Stimulated activated CD4-positive, alpha-beta T cell treated with anti-CD3 and anti-CD28 coated beads, TNF-alpha, amount 100 ng/mL, for 48 hours (primary cell): ENCODE data around the gene NEK1.
"Not testable (repeated sequence)": the region's sequence is repeated elsewhere in the genome, so short reads cannot be mapped to it uniquely, and the experiment has no call there.

Experiments
- DNase-seq, 3 donors: peaks; one replicate each; pipeline ENCODE4 v3.0.0-alpha.2; 2020; ENCODE audit warnings: low read depth in 3 of 3

NEK1 gene

DNA sequence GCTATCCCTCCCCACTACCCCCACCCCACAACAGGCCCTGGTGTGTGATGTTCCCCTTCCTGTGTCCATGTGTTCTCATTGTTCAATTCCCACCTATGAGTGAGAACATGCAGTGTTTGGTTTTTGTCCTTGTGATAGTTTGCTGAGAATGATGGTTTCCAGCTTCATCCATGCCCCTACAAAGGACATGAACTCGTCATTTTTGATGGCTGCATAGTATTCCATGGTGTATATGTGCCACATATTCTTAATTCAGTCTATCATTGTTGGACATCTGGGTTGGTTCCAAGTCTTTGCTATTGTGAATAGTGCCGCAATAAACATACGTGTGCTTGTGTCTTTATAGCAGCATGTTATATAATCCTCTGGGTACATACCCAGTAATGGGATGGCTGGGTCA, 118.1 kb downstream of the NEK1 start:
- DNase-seq, result not testable (repeated sequence)

DNA sequence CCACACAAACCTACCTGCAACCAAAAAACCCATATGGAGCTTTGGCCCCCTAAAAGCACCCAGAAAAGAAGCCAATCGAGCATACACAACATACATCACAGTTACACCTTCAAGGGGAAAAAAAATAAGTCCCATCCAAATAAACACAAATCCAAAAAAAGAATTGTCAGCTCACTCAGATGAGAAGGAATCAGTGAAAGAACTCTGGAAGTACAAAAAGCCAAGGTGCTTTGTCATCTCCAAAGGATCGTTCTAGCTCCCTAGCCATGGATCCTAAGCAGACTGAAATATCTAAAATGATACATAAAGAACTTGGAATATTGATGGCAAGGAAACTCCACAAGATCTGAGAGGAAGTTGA, 119.2 kb downstream of the NEK1 start:
- DNase-seq, result no peak

DNA sequence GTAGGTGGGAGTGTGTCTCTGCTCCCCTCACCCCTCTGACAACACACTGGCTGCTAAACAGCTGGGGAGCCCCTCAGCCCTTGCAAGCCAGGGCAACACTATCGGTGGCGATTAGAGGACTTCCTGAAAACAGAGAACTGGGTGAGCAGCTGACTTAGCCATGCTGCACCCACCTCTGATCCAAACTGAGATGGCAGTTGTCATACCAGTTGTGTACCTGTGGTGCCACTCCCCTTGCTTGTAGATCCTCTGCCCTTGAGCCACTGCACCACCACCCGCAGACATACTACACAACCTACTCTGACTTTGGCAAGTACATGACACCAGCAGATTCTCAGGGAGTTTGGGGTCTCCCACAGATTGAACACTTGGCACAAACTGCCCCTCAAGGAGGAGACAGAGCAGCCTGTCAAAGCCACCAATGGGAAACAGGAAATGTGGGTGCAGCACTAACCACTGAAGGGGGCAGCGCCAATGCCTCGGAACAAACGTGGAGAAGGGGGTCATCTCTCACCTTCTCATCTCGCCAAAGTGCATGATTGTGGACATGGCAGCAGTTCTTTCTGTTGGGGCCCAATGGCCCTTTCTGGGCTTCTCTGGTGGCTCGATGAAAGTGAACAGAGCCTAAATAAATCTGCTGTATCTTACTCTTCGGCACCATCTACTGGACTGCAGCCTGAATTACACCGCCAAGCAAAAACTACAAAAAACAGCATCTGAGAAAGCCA, 119.8 kb downstream of the NEK1 start:
- DNase-seq, result peak in 2 of 3 donors; percentile 2 to 9

DNA sequence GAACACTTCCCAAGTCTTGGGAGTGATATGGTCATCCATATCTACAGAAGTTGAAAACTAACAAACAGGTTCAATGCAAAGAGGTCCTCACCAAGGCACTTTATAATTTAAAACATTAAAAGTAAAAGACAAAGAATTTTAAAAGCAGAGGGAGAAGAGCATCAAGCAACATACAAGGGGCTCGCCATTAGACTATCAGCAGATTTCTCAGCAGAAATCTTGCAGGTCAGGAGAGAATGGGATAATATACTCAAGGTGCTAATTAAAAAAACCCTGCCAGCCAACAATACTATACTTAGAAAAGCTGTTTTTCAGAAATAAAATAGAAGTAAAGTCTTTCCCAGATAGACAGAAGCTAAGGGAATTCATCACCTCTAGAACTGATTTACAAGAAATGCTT, 121.2 kb downstream of the NEK1 start:
- DNase-seq, result no peak

DNA sequence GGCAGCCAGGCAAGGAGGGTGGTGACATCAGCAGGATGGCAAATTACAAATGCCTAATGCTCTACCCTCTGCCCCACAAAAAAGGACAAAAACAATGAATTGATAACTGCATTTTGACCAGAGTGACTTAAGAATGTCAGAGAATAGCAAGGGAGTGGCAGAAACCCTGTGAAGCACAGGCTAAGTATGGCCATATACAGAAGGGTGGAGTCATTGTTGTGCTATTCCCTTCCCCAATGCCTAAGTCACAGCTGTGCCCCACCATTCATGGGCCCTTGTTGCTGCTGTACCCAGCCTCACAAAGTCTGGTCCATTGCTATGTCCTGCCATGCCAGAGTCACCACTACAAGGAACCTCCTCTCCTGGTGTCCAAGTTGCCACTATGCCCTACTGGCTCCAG, 123.1 kb downstream of the NEK1 start:
- DNase-seq, result no peak

DNA sequence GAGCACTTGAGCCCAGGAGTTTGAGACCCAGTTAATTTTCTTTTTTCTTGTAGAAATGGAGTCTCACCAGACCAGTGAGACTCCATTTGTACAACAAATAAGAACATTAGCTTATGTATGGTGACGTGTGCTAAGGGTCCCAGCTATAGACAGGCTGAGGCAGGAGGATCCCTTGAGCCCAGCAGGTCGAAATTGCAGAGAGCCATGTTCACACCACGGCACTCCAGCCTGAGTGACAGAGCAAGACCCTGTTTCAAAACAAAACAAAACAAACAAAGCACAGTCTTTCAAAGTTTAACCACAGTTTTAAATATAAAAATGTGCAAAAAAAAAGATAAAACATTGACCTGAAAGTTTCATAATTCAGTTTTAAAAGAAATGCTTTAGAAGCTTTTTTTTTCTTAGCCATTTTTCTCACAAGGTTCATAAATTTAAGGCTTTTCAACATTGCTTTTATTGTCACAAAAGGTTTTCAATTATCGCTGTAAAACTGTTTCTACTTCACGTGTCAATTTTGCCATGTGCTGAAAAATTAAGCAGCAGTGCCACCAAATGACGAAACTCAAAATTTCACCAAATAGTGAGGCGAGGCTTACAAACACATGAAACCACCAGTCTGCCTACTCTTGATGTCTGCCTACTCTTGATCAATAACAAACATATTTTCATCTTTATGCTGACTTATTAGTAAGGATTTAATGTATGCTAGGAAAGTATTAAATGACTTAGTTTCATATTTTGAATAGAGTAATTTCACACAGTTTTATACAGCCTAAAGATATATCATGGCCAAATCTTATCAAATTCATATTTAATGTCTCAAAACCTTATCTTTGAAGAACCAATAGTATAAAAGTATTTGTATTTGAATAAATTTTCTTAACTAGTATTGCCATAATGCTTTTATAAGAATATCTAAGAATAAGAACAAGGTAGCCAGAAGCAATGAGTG, 126.3 kb downstream of the NEK1 start:
- DNase-seq, result peak in 1 of 3 donors; percentile 5

DNA sequence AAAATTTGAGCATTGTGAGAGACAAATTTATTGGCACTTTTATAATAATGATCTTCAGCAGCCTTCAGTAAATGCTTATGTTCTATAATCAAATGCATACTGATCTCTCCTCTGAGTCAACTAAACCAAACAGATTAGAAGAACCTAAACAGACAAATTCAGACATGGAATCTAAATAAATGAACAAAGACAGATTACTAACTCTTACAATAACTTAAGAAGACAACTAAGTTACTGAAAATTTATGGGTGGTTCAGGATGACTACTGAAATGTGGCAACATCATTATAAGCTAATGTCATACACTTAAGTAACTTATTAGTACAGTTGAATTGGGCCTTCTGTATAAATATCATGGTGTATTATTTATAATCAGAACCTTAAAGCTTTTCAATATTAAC, 127.3 kb downstream of the NEK1 start:
- DNase-seq, result no peak

DNA sequence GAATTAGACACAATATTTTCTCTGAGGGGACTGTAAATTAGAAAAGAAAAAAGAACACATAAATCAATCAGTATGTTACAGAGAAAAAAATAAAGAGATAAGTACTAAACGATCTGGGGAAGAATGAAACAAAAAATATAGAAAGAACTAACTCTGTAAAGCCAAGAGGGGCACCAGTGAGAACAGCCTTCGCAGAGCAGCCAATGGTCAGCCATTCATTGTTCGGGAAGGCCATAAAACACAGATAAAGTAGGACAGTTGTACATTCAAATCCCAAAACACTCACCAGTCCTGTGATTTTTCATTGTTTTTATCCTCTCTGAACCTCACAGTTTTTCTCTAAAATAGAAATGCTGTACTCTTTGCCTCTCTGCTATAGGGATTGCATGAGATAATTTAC, 127.9 kb downstream of the NEK1 start:
- DNase-seq, result no peak

DNA sequence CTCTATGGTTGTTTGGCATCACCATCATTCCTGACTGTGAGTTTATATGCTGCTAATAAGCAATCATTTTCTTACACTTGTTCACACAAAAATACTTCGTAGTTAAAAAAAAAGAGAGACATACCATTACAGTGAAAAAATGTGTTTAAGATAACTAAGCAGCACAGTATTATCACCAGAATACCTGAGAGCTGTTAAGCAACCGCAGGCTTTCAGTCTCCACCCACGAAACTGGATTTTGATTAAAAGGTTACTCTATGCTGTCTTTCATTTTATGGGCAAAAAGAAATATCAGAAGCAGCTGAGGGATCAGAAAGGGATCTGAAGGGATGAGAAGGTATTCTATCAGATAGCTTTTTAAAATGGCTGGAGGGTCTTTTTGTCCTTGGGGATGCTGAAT, 148.3 kb downstream of the NEK1 start:
- DNase-seq, result no peak

DNA sequence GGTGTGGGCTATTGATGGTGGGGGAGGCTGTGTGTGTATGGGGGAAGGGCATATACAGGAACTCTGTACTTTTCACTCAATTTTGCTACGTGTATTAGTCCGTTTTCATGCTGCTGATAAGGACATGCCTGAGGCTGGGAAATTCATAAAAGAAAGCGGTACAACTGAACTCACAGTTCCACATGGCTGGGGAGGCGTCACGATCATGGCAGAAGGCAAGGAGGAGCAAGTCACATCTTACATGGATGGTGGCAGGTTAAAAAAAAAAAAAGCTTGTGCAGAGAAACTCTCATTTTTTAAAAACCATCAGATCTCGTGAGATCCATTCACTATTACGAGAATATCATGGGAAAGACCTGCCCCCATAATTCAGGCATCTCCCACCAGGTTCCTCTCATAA, 152.3 kb downstream of the NEK1 start:
- DNase-seq, result no peak

DNA sequence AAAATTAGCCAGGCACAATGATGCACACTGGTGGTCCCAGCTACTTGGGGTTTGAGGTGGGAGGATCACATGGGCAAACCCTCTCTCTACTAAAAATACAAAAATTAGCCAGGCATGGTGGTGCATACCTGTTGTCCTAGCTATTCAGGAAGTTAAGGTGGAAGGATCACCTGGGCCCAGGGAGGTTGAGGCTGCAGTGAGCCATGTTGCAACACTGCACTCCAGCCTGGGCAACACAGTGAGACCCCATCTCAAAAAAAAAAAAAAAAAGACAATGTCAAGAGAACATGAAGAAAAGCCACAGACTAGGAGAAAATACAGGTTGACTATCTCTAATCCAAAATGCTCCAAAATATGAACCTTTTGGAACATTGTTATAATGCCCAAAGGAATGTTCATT, 153.8 kb downstream of the NEK1 start:
- DNase-seq, result no peak

DNA sequence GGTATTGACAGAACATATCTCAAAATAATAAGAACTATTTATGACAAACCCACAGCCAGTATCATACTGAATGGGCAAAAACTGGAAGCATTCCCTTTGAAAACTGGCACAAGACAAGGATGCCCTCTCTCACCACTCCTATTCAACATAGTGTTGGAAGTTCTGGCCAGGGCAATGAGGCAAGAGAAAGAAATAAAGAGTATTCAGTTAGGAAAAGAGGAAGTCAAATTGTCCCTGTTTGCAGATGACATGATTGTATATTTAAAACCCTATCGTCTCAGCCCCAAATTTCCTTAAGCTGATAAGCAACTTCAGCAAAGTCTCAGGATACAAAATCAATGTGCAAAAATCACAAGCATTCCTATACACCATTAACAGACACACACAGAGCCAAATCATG, 159.7 kb downstream of the NEK1 start:
- not testable (repeated sequence) for DNase-seq

DNA sequence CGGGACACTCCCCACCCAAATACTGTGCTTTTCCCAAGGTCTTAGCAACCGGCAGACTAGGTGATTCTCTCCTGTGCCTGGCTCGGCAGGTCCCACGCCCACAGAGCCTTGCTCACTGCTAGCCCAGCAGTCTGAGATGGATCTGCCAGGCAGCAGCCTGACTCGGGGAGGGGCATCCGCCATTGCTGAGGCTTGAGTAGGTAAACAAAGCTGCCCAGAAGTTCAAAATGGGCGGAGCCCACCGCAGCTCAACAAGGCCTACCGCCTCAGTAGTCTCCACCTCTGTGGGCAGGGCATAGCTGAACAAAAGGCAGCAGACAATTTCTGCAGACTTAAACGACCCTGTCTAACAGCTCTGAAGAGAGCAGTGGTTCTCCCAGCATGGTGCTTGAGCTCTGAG, 163.4 kb downstream of the NEK1 start:
- DNase-seq, result not testable (repeated sequence)

DNA sequence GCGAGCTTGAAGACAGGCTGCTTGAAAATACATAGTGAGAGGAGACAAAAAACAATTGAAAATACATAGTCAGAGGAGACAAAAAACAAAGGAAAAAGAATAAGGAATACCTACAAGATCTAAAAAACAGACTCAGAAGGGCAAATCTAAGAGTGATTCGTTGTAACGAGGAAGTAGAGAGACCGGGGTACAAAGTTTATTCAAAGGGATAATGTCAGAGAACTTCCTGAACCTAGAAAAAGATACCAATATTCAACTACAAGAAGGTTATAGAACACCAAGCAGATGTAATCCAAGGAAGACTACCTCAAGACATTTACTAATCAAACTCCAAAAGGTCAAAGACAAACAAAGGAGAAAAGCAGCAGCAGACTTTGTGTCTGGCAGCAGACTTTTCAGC, 165.6 kb downstream of the NEK1 start:
- no peak for DNase-seq

DNA sequence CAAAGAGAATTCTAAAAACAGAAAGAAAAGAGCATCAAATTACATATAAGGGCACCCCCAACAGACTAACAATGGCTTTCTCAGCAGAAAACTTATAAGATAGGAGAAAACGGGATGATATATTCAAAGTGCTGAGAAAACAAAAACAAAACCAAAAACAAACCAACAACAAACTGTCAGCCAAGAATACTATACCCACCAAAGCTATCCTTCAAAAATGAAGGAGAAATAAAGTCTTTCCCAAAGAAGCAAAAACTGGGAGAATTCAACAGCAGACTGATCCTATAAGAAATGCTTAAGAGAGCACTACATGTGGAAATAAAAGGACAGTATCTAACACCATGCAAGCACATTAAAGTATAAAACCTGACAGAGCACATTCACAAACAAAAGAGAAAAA, 168.6 kb downstream of the NEK1 start:
- no peak for DNase-seq

DNA sequence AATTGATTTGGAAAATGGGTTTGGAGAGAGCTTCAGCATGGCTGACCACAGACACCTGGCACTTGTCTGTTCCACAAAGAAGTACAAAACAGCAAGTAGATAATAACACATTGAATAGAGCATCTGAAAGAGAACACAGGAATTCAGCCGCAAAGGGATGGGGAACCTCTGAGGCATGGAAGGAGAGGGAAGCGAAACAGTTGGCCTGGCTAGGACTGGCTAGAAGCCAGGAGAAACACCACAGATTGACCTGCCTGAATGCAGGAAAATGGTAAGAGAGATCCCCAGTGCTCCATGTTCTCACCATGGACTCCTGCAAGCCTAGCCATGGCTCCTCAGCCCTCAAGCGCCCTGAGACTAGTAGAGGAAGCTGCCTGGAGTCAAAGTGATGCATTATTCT, 171.9 kb downstream of the NEK1 start:
- no peak for DNase-seq

DNA sequence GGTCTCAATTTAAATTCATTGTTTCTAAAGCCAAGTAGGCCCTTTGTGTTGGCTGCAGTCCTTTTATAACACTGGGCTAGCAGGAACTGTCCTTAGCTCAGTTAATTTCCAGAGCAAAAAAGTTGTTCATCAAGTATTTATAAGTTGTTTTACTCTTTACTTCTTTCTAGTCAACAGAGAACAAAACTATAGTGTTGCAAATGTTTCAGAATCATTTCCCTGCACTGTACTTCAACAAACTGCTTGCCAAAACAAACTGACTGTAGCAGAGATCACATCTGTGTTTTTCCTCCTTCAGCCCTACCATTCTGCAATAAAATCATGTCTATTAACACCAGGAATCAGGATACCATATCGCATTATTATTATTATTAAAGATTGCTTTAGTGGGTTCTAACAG, 173.1 kb downstream of the NEK1 start:
- no peak for DNase-seq

DNA sequence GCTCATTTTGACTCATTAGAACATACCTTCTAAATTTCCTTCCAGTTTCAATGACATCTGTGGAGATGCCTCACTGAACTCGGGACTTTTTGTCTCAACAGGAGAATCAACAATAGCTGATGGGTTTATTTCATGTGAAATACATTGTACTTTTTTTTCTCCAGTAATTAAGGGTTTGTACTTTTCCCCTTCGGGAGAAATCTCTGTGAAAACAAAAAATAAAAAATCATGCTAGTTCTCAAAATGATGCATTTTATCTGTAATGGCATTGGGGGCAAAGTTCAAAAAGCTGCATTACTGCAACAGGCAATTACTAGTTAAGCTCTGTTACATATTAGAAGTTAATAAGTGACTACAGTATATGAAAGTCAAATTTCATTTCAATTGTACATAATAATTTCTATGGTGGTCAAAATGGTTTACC, 174.3 kb downstream of the NEK1 start:
- DNase-seq, result no peak

DNA sequence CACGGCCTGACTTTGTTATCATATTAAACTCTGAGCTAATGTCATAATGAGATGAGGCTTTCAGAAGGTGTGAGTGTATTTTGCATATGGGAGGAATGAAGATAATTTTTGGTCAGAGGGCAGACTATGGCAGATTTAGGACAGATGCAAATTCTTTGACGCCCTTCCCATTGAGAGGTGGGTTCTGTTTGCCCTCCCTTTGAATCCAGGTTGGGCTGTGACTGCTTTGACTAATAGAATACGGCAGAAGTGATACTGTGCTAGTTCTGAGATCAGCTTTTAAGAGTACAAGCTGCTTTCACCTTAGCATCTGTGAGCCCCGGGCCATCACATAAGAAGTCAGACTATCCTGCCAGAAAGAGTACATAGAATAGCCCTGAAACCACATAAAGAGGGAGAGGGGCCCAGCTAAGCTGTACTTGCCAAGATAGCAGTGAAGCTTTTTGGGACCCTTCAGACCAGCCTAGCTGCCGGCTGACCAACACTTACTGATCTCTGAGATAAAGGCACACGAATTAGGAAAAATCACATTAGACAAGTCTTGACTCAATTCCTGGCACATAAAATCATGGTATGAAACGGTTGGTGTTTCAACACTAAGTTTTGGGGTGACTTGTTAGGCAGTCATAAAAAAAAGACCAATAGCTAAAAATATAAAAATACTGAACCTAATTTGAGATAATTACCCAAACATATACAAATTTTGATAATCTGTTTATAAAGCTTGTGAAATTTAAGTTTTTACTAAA, 174.9 kb downstream of the NEK1 start:
- DNase-seq, result no peak

DNA sequence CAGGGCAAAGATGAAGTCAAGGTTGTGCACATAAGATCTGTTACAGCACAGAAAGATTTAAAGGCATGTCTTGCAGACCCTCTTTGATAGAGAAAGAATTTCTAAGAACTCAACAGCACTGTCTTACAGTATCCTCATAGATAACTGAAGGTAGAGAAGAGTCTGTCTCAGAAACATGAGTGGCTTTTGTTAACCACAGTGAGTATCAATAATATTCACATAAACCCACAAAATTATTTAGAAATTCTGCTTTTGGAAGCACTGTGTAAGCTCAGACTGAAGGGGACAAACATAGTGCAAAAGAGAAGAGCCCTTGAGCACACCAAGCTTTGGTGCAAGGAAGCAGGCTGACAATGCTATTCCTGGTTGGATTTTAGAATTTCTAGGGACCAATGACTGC, 175.6 kb downstream of the NEK1 start:
- DNase-seq, result no peak

DNA sequence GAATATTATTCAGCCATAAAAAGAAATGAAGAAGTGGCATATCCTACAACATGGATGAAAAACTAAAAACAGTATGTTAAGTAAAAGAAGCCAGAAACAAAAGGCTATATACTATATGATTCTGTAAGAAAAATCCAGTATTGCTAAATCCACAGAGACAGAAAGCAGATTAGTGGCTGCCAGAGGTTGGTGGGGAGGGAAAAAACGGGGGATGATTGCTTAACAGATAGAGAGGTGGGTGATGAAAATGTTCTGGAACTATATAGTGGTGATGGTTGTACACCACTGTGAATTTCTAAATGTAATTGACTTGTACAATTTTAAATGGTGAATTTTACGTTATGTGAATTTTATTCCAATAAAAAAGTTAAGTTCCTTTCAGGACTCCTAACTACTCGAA, 184.0 kb downstream of the NEK1 start:
- DNase-seq, result no peak

DNA sequence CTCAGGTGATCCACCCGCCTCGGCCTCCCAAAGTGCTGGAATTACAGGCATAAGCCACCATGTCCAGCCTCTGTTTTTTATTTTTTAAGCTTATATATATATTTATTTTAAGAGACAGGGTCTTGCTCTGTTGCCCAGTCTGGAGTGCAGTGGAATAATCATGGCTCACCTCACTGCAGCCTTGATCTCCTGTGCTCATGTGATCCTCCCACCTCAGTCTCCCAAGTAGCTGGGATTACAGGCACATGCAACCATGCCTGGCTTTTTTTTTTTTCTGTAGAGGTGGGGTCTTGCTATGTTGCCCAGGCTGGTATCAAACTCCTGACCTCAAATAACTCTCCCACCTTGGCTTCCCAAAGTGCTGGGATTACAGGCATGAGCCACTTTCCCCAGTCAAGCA, 184.7 kb downstream of the NEK1 start:
- DNase-seq, result not testable (repeated sequence)
